Activated CD4-positive, alpha-beta memory T cell treated with anti-CD3 and anti-CD28 coated beads, Interleukin-2, amount 10 ng/mL, durations not matched to agents 7 days and 5 days (primary cell): ENCODE results near the gene GREM2. TPM values are rescaled to one million over a fixed set of nuclear protein-coding genes. Genes with fewer than 3 reads are reported as not detected.

Experiments
- CTCF ChIA-PET: fragments of 350-600 bp; sonication (Branson Sonifier 250); formaldehyde crosslinking; loops from one replicate; lab custom pipeline; 2021; ENCODE audit warnings: antibody characterized with exemption, inconsistent platforms; lab: Charles Lee
- POLR2A ChIA-PET: fragments of 350-600 bp; sonication (Branson Sonifier 250); formaldehyde crosslinking; loops from one replicate; lab custom pipeline; 2021; ENCODE audit warnings: antibody characterized with exemption; lab: Charles Lee
- DNase-seq: peaks from one replicate; pipeline ENCODE4 v3.0.0-alpha.2; 2020
- H3K27ac Mint-ChIP-seq: one replicate; pipeline ENCODE4 v1.8.0; 2021; ENCODE audit warnings: mild to moderate bottlenecking, mixed read lengths
- H3K27me3 Mint-ChIP-seq: one replicate; pipeline ENCODE4 v1.8.0; 2021; ENCODE audit warnings: mixed read lengths
- H3K36me3 Mint-ChIP-seq: one replicate; pipeline ENCODE4 v1.8.0; 2021; ENCODE audit warnings: low read depth, mixed read lengths
- H3K4me1 Mint-ChIP-seq: one replicate; pipeline ENCODE4 v1.8.0; 2021; ENCODE audit warnings: mixed read lengths
- H3K4me3 Mint-ChIP-seq: one replicate; pipeline ENCODE4 v1.8.0; 2021; ENCODE audit warnings: mild to moderate bottlenecking, mixed read lengths
- H3K9me3 Mint-ChIP-seq: one replicate; pipeline ENCODE4 v1.8.0; 2021; ENCODE audit warnings: mixed read lengths
- total RNA-seq, 2 experiments: library from RNA; stranded (reverse); gene quantifications; one replicate each; pipeline ENCODE4 v1.2.3, GENCODE V29; 2021

The GREM2 gene
- total RNA-seq, 2 experiments from 2014 or later = 1.4 to 1.6 TPM

GRCh38 chr1:240527086-240527485, 84.9 kb downstream of the GREM2 start:
- no peaks in the 10 kb centered on the region for H3K9me3 Mint-ChIP-seq
- H3K27me3 Mint-ChIP-seq = no peaks in the 10 kb centered on the region
- ChIA-PET POLR2A (no interaction called here), CTCF (no interaction called here)
- H3K4me3 Mint-ChIP-seq = no peak overlapping the region
- no peak overlapping the region for H3K27ac Mint-ChIP-seq
- no peaks in the 10 kb centered on the region for H3K36me3 Mint-ChIP-seq
- H3K4me1 Mint-ChIP-seq = no peaks in the 10 kb centered on the region
- DNase-seq = no peak

GRCh38 chr1:240526312-240526711, 85.6 kb downstream of the GREM2 start:
- Mint-ChIP-seq H3K27me3 (no peaks in the 10 kb centered on the region), H3K4me1 (no peaks in the 10 kb centered on the region), H3K27ac (no peak overlapping the region), H3K4me3 (no peak overlapping the region), H3K36me3 (no peaks in the 10 kb centered on the region), H3K9me3 (no peaks in the 10 kb centered on the region)
- no peak for DNase-seq
- CTCF ChIA-PET = no interaction called here
- POLR2A ChIA-PET = no interaction called here

DNA sequence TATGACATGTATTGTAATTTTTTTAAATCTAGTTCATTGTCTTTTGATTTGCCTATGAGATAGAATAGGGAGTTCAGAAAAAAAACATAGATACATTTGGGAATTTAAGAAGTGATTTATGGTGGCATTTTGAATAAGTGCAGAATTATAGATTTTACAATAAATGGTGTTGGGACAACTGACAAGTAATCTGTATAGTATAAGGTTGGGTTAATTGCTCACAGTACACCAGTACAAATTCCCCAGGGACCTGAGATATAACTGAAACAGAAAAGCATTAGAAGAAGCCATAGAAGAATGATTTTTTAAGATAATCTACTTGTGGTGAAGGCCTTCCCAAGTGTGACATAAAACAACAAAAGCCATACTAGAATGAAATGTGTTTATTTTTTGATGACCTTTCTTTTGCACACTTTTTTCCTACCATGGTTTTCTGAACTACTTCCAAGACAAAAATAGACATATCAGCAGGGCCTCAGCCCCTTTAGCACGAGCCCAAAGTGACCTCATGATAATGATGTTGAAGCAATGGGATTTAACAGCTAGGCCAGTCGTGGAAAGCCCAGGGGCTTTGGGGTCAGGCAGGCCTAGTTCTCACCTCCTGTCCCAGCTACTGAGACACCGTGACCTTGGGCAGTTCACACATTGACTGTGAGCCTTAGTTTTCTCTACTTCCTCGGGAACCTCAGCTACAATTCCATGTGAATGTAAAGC, 87.4 kb downstream of the GREM2 start:
- Mint-ChIP-seq H3K27me3 (no peaks in the 10 kb centered on the region), H3K36me3 (no peaks in the 10 kb centered on the region), H3K27ac (no peak overlapping the region), H3K4me1 (no peaks in the 10 kb centered on the region), H3K4me3 (no peak overlapping the region), H3K9me3 (no peaks in the 10 kb centered on the region)
- ChIA-PET CTCF (no interaction called here), POLR2A (no interaction called here)
- DNase-seq = no peak

DNA sequence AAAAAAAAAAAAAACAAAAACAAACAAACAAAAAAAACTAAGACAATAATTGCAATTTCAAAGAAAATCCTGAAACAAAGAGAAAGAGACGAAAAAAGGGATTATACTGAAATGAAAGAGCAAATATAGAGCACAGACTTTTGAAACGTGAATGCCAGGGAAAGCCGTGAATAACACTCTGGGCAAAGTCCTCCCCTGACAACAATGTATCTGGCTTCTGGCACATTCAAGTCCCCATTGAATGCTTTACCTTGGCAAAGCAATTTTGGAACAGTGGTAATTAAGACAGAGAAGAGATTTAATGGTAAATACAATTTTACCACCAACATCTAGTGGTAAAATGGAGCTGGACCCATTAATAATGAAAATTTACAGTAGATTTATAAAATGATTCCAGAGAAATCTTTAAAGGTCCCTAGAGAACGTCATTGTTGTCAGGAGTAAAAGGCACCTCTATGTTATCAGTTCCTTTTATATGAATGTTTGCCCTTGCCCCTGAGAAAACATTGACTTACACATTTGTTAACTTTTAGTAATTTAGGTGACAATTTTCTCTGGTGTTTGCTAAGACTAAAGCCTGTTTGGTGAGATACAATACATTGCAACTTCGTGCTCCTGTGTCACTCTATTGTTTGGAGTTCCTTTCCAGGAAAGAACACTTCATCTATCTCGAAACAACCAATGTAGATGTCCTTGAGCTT, 89.7 kb downstream of the GREM2 start:
- CTCF ChIA-PET = no interaction called here
- Mint-ChIP-seq H3K36me3 (no peaks in the 10 kb centered on the region), H3K27ac (no peak overlapping the region), H3K9me3 (no peaks in the 10 kb centered on the region), H3K4me1 (no peaks in the 10 kb centered on the region), H3K27me3 (peaks cover 1% of the 10 kb centered on the region), H3K4me3 (no peak overlapping the region)
- POLR2A ChIA-PET = no interaction called here
- DNase-seq = no peak

- H3K4me1 Mint-ChIP-seq = no peaks in the 10 kb centered on the region
- ChIA-PET CTCF (no interaction called here), POLR2A (no interaction called here)
- peaks cover 1% of the 10 kb centered on the region for H3K27me3 Mint-ChIP-seq
- no peaks in the 10 kb centered on the region for H3K9me3 Mint-ChIP-seq
- H3K4me3 Mint-ChIP-seq = no peak overlapping the region
- no peak overlapping the region for H3K27ac Mint-ChIP-seq
- H3K36me3 Mint-ChIP-seq = no peaks in the 10 kb centered on the region
- no peak for DNase-seq
These were observed 94.1 kb downstream of the GREM2 start for GRCh38 chr1:240517891-240518290.

DNA sequence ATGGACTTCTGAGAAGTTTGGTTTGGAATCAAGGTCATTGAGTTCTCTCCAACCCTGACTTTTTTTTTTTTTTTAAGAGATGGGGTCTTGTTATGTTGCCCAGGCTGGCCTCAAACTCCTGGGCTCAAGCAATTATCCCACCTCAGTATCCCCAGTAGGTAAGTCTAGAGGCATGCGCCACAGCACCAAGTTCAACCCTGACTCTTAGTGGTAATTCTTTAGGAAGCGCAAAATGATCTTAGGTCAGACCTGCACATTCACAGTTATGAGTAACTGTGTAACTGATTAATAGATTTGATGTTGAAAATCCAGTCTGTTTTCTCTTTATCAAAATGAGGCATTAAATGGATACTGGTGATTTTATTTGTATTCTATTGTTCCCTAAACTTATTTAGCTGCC, 95.9 kb downstream of the GREM2 start:
- POLR2A ChIA-PET = no interaction called here
- DNase-seq = no peak
- H3K27me3 Mint-ChIP-seq = peaks cover 1% of the 10 kb centered on the region
- no peak overlapping the region for H3K27ac Mint-ChIP-seq
- H3K4me3 Mint-ChIP-seq = no peak overlapping the region
- CTCF ChIA-PET = no interaction called here
- no peaks in the 10 kb centered on the region for H3K36me3 Mint-ChIP-seq
- no peaks in the 10 kb centered on the region for H3K9me3 Mint-ChIP-seq
- H3K4me1 Mint-ChIP-seq = no peaks in the 10 kb centered on the region

DNA sequence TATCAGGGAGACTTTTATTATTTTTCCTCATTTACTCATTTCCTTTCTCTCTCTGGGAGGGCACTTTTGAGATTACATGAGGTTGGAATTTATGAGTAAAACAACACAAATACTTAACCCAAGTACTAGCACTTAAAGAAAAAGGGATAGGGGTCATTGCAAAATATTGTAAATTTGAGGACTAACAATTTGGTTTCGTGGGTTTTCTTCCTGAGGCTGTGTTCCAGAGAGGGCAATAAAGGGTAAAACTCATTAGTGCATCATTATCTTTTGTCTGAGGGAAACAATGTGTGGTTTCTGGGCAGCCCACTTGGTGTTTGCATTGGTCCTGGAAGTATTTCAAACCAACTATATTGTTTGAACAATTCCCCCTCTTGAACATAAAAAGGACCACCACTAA, 96.5 kb downstream of the GREM2 start:
- Mint-ChIP-seq H3K36me3 (no peaks in the 10 kb centered on the region), H3K27ac (no peak overlapping the region), H3K4me1 (no peaks in the 10 kb centered on the region), H3K9me3 (no peaks in the 10 kb centered on the region), H3K4me3 (no peak overlapping the region), H3K27me3 (peaks cover 1% of the 10 kb centered on the region)
- CTCF ChIA-PET = no interaction called here
- POLR2A ChIA-PET = no interaction called here
- DNase-seq = no peak

DNA sequence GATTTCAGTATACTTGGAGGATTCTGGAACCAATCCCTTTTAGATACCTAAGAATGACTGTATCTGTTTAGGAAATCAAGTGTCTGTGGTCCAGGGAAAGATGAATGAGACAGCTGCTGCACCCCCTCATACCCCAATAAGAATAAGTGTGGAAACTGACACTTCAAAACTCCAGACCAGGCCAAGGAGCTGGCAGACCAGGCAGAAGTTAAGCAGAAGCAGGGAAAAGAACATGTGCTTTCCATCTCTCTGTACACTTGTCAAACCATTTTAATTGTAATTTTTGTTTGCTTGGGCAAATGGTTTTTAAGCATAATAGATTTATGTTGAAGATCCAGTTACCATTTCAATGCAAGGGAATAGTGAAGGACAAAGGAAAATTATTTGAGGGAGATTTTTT, 100.2 kb downstream of the GREM2 start:
- Mint-ChIP-seq H3K4me1 (no peaks in the 10 kb centered on the region), H3K4me3 (no peak overlapping the region), H3K27ac (no peak overlapping the region), H3K36me3 (no peaks in the 10 kb centered on the region), H3K27me3 (no peaks in the 10 kb centered on the region), H3K9me3 (no peaks in the 10 kb centered on the region)
- no peak for DNase-seq
- ChIA-PET POLR2A (no interaction called here), CTCF (no interaction called here)

DNA sequence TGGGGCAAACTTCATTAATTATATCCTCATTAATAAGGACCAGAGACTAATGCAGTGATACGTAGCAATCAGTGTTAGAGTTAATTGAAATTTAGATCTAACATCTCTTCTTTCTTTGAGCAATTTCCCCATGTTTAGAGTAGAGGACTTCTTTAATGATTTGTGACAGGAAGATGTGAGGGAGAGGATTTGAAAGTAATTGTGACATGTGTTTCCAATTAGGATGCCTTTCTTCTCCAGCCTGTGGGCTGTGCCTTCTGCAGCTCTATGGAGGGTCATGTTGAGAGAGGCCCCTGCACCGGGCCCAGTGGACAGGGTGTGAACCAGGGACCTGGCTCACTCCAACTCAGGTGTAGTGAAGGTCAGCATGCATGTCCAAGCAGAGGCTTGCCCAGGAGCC, 103.0 kb downstream of the GREM2 start:
- Mint-ChIP-seq H3K27me3 (no peaks in the 10 kb centered on the region), H3K9me3 (no peaks in the 10 kb centered on the region), H3K27ac (no peak overlapping the region), H3K4me3 (no peak overlapping the region), H3K4me1 (peaks cover 4% of the 10 kb centered on the region), H3K36me3 (no peaks in the 10 kb centered on the region)
- CTCF ChIA-PET = no interaction called here
- DNase-seq = no peak
- POLR2A ChIA-PET = no interaction called here

DNA sequence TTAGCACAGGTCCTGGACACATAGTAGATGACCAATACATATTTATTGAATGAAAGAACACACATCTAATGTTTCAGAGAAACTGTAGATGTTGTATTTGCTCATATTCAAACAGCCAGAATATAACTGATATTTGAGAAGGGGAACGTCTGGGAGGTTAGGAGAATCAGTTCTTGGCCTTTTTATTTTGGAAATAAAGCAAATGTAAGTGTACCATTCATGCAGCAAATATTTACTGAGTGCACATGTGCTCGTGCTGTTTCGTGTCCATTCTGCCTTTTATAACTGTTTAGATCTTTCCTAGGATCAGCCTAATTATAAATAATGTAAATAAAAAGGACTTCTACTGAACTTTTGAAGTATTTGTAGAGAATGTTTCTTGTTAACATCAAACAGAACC, 103.8 kb downstream of the GREM2 start:
- Mint-ChIP-seq H3K4me3 (no peak overlapping the region), H3K27me3 (no peaks in the 10 kb centered on the region), H3K4me1 (peaks cover 4% of the 10 kb centered on the region), H3K27ac (no peak overlapping the region), H3K36me3 (no peaks in the 10 kb centered on the region), H3K9me3 (no peaks in the 10 kb centered on the region)
- ChIA-PET POLR2A (no interaction called here), CTCF (no interaction called here)
- no peak for DNase-seq

- Mint-ChIP-seq H3K27ac (no peak overlapping the region), H3K4me3 (no peak overlapping the region), H3K27me3 (no peaks in the 10 kb centered on the region), H3K4me1 (peaks cover 4% of the 10 kb centered on the region), H3K9me3 (no peaks in the 10 kb centered on the region), H3K36me3 (no peaks in the 10 kb centered on the region)
- DNase-seq = no peak
- ChIA-PET CTCF (no interaction called here), POLR2A (no interaction called here)
These were observed 105.8 kb downstream of the GREM2 start for GRCh38 chr1:240506176-240506575.

GRCh38 chr1:240503558-240503957, 108.4 kb downstream of the GREM2 start:
- H3K27ac Mint-ChIP-seq = no peak overlapping the region
- no peak for DNase-seq
- POLR2A ChIA-PET = no interaction called here
- H3K9me3 Mint-ChIP-seq = peaks cover 3% of the 10 kb centered on the region
- no peaks in the 10 kb centered on the region for H3K36me3 Mint-ChIP-seq
- H3K4me3 Mint-ChIP-seq = no peak overlapping the region
- H3K27me3 Mint-ChIP-seq = no peaks in the 10 kb centered on the region
- H3K4me1 Mint-ChIP-seq = peaks cover 17% of the 10 kb centered on the region
- CTCF ChIA-PET = no interaction called here

- H3K36me3 Mint-ChIP-seq = no peaks in the 10 kb centered on the region
- no peak for DNase-seq
- H3K4me1 Mint-ChIP-seq = peaks cover 23% of the 10 kb centered on the region
These were observed 108.9 kb downstream of the GREM2 start for GRCh38 chr1:240503036-240503435.

DNA sequence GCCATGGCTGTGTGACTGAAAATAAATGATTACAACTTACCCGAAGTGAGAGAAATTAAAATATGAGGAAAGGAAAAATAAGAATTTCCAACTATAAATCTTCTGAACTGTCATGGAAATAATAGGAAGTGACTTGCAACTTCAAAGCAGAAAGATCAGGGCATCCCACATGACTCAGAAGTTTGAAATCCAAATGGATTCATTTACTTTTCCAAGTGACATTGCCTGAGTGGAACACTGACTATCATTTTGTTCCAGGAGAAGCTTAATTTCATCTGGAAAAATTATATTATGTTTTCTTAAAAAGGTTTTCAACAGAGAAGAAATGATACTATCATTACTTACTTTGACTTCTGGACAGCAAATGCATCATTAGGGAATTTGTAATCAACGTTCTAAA, 110.8 kb downstream of the GREM2 start:
- Mint-ChIP-seq H3K9me3 (peaks cover 14% of the 10 kb centered on the region), H3K36me3 (no peaks in the 10 kb centered on the region), H3K4me3 (no peak overlapping the region), H3K4me1 (peaks cover 25% of the 10 kb centered on the region), H3K27me3 (no peaks in the 10 kb centered on the region), H3K27ac (no peak overlapping the region)
- DNase-seq = no peak
- POLR2A ChIA-PET = no interaction called here
- CTCF ChIA-PET = no interaction called here

More at GRCh38 chr1:240503036-240503435, 108.9 kb downstream of the GREM2 start:
- no peak overlapping the region for H3K4me3 Mint-ChIP-seq
- CTCF ChIA-PET = no interaction called here
- POLR2A ChIA-PET = no interaction called here
- H3K9me3 Mint-ChIP-seq = peaks cover 7% of the 10 kb centered on the region
- no peaks in the 10 kb centered on the region for H3K27me3 Mint-ChIP-seq
- no peak overlapping the region for H3K27ac Mint-ChIP-seq
